Measurements from ENCODE around the gene ZNF865. TPM values are rescaled to one million over a fixed set of nuclear protein-coding genes. Genes with fewer than 3 reads are reported as not detected.

The ZNF865 gene
- total RNA-seq, 4 donors from 2014 or later: 8.1 to 17.8 (median 12.3) TPM

DNA sequence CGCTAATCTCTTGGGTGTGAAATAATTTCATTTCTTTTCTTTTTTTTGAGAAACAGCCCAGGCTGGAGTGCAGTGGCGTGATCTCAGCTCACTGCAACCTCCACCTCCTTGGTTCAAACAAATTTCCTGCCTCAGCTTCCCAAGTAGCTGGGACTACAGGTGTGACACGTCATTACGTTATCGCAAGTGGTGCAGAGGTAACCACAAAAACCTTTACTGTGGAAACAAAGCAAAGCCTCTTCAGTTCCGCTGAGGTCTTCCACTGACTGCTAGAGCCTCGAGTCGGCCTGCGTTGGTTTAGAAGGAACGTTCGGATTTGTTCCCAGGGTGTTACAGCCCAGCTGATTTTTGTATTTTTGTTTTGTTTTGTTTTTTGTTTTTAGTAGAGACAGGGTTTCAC is 20.9 kb downstream of the ZNF865 start:
- WGBS, 2 donors: 91 to 94% methylated on average over 11 of the region's 11 CpGs
- no peak overlapping the region for H3K4me3 ChIP-seq (ENCODE audit: low read depth, poor library complexity, severe bottlenecking)
- TF ChIP-seq, protein P1, sequence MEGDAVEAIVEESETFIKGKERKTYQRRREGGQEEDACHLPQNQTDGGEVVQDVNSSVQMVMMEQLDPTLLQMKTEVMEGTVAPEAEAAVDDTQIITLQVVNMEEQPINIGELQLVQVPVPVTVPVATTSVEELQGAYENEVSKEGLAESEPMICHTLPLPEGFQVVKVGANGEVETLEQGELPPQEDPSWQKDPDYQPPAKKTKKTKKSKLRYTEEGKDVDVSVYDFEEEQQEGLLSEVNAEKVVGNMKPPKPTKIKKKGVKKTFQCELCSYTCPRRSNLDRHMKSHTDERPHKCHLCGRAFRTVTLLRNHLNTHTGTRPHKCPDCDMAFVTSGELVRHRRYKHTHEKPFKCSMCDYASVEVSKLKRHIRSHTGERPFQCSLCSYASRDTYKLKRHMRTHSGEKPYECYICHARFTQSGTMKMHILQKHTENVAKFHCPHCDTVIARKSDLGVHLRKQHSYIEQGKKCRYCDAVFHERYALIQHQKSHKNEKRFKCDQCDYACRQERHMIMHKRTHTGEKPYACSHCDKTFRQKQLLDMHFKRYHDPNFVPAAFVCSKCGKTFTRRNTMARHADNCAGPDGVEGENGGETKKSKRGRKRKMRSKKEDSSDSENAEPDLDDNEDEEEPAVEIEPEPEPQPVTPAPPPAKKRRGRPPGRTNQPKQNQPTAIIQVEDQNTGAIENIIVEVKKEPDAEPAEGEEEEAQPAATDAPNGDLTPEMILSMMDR (IDR thresholded peaks at IDR 0.05): no peak
- TF ChIP-seq POLR2A (IDR thresholded peaks at IDR 0.05): no peak
- no peak for DNase-seq (ENCODE audit: low spot score in 2 of 2)
- intact Hi-C loops (cut with DNase I; ENCODE audit: low total_unique reads): no loop called here

DNA sequence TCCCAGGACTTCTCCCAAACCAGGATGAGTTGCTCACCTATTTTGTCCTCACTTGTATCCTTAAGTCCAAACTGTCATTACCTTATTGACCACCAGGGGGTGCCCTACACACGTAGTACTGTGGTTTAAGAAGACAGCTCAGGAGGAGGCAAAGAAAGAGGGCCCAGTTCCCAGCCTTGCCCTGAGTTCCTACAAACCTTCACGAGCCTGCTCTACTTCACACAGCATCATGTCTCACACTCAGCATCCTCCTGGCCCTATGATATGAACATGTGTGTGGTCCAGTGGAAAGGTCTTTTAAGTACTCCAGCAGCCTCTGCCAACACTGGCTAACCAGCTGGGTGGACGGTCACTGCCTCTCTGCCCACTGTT is 27.0 kb downstream of the ZNF865 start:
- intact Hi-C loops (cut with DNase I; ENCODE audit: low total_unique reads): loop anchor here (5.0 kb wide), 1 partner anchor 115 kb away; no protein-coding TSS in a partner anchor
- DNase-seq (ENCODE audit: low spot score in 2 of 2): peak; percentile 95 to 97
- TF ChIP-seq, protein P1 (IDR thresholded peaks at IDR 0.05): peak in 2 of 3 donors; percentile 37 to 71
- TF ChIP-seq POLR2A (IDR thresholded peaks at IDR 0.05): no peak
- WGBS, 2 donors: 17 to 28% methylated on average over 3 of the region's 3 CpGs
- H3K4me3 ChIP-seq (ENCODE audit: low read depth, poor library complexity, severe bottlenecking): no peak overlapping the region

DNA sequence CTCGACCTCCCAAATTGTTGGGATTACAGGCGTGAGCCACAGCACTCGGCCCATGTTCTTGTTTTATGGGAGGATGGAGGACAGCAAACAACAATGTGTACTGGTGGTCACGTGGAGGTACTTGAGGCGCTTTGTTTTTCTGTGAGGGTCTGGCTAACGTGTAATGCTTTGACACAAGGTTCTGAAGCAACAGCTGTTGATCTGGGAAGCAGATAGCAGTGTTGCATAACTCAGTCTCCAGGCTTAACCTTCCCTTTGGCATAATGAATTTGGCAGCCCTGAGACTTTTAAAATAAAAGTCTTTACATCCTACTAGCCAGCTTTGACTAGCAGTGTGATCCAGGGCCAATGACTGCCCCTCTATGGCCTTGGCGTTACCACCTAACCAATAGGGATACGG is 28.4 kb downstream of the ZNF865 start:
- WGBS, 2 donors: 76 to 83% methylated on average over 8 of the region's 8 CpGs
- DNase-seq (ENCODE audit: low spot score in 2 of 2): no peak
- H3K4me3 ChIP-seq (ENCODE audit: low read depth, poor library complexity, severe bottlenecking): no peak overlapping the region
- intact Hi-C loops (cut with DNase I; ENCODE audit: low total_unique reads): loop anchor here (5.0 kb wide), 1 partner anchor 117 kb away; no protein-coding TSS in a partner anchor
- TF ChIP-seq, protein P1 (IDR thresholded peaks at IDR 0.05): no peak
- TF ChIP-seq POLR2A (IDR thresholded peaks at IDR 0.05): no peak

DNA sequence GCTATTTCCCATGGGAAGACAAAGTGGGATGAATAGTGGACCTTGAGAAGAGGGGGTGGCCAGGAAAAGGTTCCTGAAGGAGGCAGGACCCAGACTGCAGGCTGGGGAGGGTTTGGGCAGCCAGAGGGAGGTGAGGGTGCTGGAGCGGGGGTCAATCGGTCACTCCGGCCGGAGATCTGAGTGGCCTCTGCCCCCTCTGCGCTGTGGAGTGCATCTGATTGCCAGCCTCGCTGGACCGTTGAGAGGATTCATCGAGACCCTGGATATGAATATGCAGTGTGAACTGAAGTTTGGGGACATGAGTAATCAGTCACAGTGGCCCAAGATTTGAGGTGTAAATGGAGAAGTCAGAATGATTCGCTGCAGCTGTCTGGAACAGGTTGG is 29.9 kb downstream of the ZNF865 start:
- H3K4me3 ChIP-seq (ENCODE audit: low read depth, poor library complexity, severe bottlenecking): peak overlapping the region; percentile 100
- intact Hi-C loops (cut with DNase I; ENCODE audit: low total_unique reads): no loop called here
- TF ChIP-seq, protein P1 (IDR thresholded peaks at IDR 0.05): no peak
- TF ChIP-seq POLR2A (IDR thresholded peaks at IDR 0.05): no peak
- WGBS, 2 donors: 6 to 11% methylated on average over 9 of the region's 9 CpGs
- no peak for DNase-seq (ENCODE audit: low spot score in 2 of 2)

DNA sequence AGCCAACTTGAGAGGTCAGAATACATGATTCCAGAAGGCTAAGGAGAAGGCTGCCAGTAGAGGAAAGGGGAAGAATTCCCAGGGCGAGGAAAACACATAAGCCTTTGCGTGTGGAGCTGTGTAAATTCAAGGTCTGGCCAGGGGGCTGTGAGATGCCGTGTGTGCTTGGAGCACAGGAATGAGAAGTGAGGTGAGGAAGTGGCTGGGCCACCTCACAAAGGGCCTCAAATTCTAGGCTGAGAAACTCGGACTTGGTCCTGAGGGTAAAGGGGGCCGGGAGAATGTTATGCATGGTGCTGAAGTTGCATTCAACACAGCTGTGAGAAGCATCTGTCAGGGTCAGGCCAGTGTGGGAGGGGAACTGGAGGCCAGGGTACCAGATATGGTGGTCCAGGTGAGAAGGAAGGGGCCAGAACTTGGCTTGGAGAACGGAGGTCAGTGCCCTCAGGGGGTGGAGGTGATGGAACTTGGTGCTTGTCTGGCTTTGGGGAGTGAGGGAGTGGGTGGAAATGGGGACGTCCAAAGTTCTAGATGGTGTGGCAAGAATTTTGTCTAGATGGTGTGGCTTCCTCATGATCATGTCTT is 30.5 kb downstream of the ZNF865 start:
- peak overlapping the region; percentile 100 for H3K4me3 ChIP-seq (ENCODE audit: low read depth, poor library complexity, severe bottlenecking)
- WGBS, 2 donors: 54 to 63% methylated on average over 7 of the region's 7 CpGs
- no peak for DNase-seq (ENCODE audit: low spot score in 2 of 2)
- TF ChIP-seq POLR2A (IDR thresholded peaks at IDR 0.05): no peak
- TF ChIP-seq, protein P1 (IDR thresholded peaks at IDR 0.05): no peak
- intact Hi-C loops (cut with DNase I; ENCODE audit: low total_unique reads): no loop called here

DNA sequence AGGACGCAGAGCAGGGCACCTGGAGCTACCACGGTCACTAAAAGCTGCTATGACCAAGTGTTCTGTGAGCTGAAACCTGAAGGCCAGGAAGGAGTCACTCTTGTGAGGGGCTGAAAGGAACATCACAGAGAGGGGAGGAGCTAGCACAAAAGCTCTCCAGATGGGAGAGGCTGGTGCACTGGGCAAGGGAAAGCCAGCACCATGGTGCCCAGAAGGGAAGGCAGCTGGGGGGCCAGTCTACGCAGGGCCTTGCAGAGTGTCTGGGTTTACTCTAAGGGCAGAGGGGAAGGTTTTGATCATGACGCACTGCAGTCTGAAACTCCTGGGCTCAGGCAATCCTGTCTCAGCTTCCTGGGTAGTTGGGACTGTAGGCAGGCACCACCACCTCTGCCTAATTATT is 31.3 kb downstream of the ZNF865 start:
- no peak overlapping the region for H3K4me3 ChIP-seq (ENCODE audit: low read depth, poor library complexity, severe bottlenecking)
- WGBS, 2 donors: 84 to 90% methylated on average over 4 of the region's 4 CpGs
- DNase-seq (ENCODE audit: low spot score in 2 of 2): no peak
- intact Hi-C loops (cut with DNase I; ENCODE audit: low total_unique reads): no loop called here
- TF ChIP-seq, protein P1 (IDR thresholded peaks at IDR 0.05): no peak
- no peak for TF ChIP-seq POLR2A (IDR thresholded peaks at IDR 0.05)

All from lower leg skin (tissue), 4 donors.